ENCODE results near the gene KIF18A.
A peak's percentile ranks its signal among the peaks of the same experiment; 100 is the strongest.

The KIF18A gene

GRCh38 chr11:28017816-28018215 is 90.1 kb downstream of the KIF18A start:
- no peak for TF ChIP-seq CTCF (conservative IDR thresholded peaks at IDR 0.05; ENCODE audit: low read depth, low read length)
- H3K4me3 ChIP-seq (ENCODE audit: low read depth, low read length): no peak overlapping the region
- peak; percentile 56 for DNase-seq (ENCODE audit: low read depth)

- DNase-seq (ENCODE audit: low read depth): no peak
- H3K4me3 ChIP-seq (ENCODE audit: low read depth, low read length): no peak overlapping the region
- TF ChIP-seq CTCF (conservative IDR thresholded peaks at IDR 0.05; ENCODE audit: low read depth, low read length): no peak
Measured at GRCh38 chr11:28011813-28012212, 96.1 kb downstream of the KIF18A start.

- H3K4me3 ChIP-seq (ENCODE audit: low read depth, low read length): no peak overlapping the region
- no peak for TF ChIP-seq CTCF (conservative IDR thresholded peaks at IDR 0.05; ENCODE audit: low read depth, low read length)
- DNase-seq (ENCODE audit: low read depth): no peak
Measured at GRCh38 chr11:28009996-28010395, 98.0 kb downstream of the KIF18A start.

GRCh38 chr11:28009388-28009787 is 98.6 kb downstream of the KIF18A start:
- peak; percentile 76 for DNase-seq (ENCODE audit: low read depth)
- TF ChIP-seq CTCF (conservative IDR thresholded peaks at IDR 0.05; ENCODE audit: low read depth, low read length): no peak
- H3K4me3 ChIP-seq (ENCODE audit: low read depth, low read length): no peak overlapping the region

GRCh38 chr11:28003615-28004014 is 104.3 kb downstream of the KIF18A start:
- no peak overlapping the region for H3K4me3 ChIP-seq (ENCODE audit: low read depth, low read length)
- TF ChIP-seq CTCF (conservative IDR thresholded peaks at IDR 0.05; ENCODE audit: low read depth, low read length): no peak
- no peak for DNase-seq (ENCODE audit: low read depth)

- H3K4me3 ChIP-seq (ENCODE audit: low read depth, low read length): no peak overlapping the region
- DNase-seq (ENCODE audit: low read depth): no peak
- no peak for TF ChIP-seq CTCF (conservative IDR thresholded peaks at IDR 0.05; ENCODE audit: low read depth, low read length)
Measured at GRCh38 chr11:27998552-27998951, 109.4 kb downstream of the KIF18A start.

- no peak overlapping the region for H3K4me3 ChIP-seq (ENCODE audit: low read depth, low read length)
- TF ChIP-seq CTCF (conservative IDR thresholded peaks at IDR 0.05; ENCODE audit: low read depth, low read length): no peak
- DNase-seq (ENCODE audit: low read depth): peak; percentile 19
Measured at GRCh38 chr11:27997344-27997743, 110.6 kb downstream of the KIF18A start.
